SK-N-MC (cell line): ENCODE data around the gene ATRN.

Experiments used
- EZH2 ChIP-seq: fragments of 200-600 bp; sonication (generic); IDR thresholded peaks from one replicate; pipeline ENCODE4 v1.6.1; 2017; ENCODE audit warnings: antibody characterized with exemption
- POLR2AphosphoS5 ChIP-seq: IDR thresholded peaks from 2 replicates; pipeline ENCODE4 v1.6.1; 2012; ENCODE audit warnings: mild to moderate bottlenecking, low read depth, low read length, borderline replicate concordance

DNA sequence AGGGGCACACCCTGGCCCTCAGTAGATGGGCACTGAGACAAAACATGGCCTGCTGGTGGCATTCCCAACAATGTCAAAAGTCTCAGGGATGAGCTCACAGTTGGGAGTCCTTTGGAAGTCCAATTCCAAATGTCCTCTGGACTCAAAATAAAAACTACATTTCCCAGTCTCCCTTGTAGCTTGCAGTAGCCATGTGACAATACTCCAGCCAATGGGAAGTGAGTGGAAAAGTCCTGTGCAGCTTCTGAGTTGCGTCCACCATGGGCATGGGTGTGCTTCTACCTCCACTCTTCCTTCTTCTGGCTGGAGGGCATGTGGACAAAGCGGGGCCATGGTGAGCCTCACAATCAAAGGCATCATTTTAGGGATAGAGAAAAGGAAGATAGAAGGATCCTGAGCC is 216.8 kb downstream of the ATRN start:
- TF ChIP-seq EZH2 = no peak
- no peak for TF ChIP-seq POLR2AphosphoS5
